HG03060 (cell line): Measurements from ENCODE around the gene JPT1.
"Not testable (repeated sequence)": the region's sequence is repeated elsewhere in the genome, so short reads cannot be mapped to it uniquely, and the experiment has no call there.

ENCODE experiments used
- ATAC-seq: cut with Tn5 transposase; IDR thresholded peaks from one replicate; pipeline ENCODE4 v1.9.1; 2021; ENCODE audit warnings: low read depth, moderate number of reproducible peaks; ENCODE audit not compliant: unreplicated experiment

The JPT1 gene

GRCh38 chr17:75159196-75160031 is 5.1 kb upstream of the JPT1 start:
- ATAC-seq: no peak

GRCh38 chr17:75158480-75158879 is 4.2 kb upstream of the JPT1 start:
- not testable (repeated sequence) for ATAC-seq

GRCh38 chr17:75155191-75155601 is 884 bp upstream of the JPT1 start:
- no peak for ATAC-seq

GRCh38 chr17:75153780-75154194 is 525 bp downstream of the JPT1 start:
- peak; percentile 7 for ATAC-seq

GRCh38 chr17:75152922-75153779 is 1.2 kb downstream of the JPT1 start:
- no peak for ATAC-seq

GRCh38 chr17:75152523-75152921 is 1.8 kb downstream of the JPT1 start:
- no peak for ATAC-seq

GRCh38 chr17:75151930-75152329 is 2.4 kb downstream of the JPT1 start:
- no peak for ATAC-seq

GRCh38 chr17:75147878-75148546 is 6.3 kb downstream of the JPT1 start:
- no peak for ATAC-seq

- no peak for ATAC-seq
These were observed 7.7 kb downstream of the JPT1 start for GRCh38 chr17:75146592-75146991.

- ATAC-seq: no peak
These were observed 9.3 kb downstream of the JPT1 start for GRCh38 chr17:75144816-75145512.

- no peak for ATAC-seq
These were observed 11.9 kb downstream of the JPT1 start for GRCh38 chr17:75142236-75142971.

- ATAC-seq: no peak
These were observed 15.8 kb downstream of the JPT1 start for GRCh38 chr17:75138519-75138918.

GRCh38 chr17:75137762-75138161 is 16.6 kb downstream of the JPT1 start:
- not testable (repeated sequence) for ATAC-seq

GRCh38 chr17:75135946-75136345 is 18.4 kb downstream of the JPT1 start:
- ATAC-seq: no peak

- ATAC-seq: no peak
These were observed 18.9 kb downstream of the JPT1 start for GRCh38 chr17:75135452-75135851.

GRCh38 chr17:75133607-75134347 is 20.5 kb downstream of the JPT1 start:
- ATAC-seq: not testable (repeated sequence)

- ATAC-seq: no peak
These were observed 21.3 kb downstream of the JPT1 start for GRCh38 chr17:75133001-75133400.

GRCh38 chr17:75132018-75133000 is 22.0 kb downstream of the JPT1 start:
- ATAC-seq: not testable (repeated sequence)
